ENCODE results near the gene TPCN1.

TPCN1 gene

GRCh38 chr12:113339540-113339939 lies 118.3 kb downstream of the TPCN1 start:
- DNase-seq (ENCODE audit: low read depth), result no peak

- DNase-seq (ENCODE audit: low read depth), result no peak
These were observed 118.8 kb downstream of the TPCN1 start for GRCh38 chr12:113340061-113340460.

GRCh38 chr12:113341535-113341934 lies 120.3 kb downstream of the TPCN1 start:
- no peak for DNase-seq (ENCODE audit: low read depth)

- DNase-seq (ENCODE audit: low read depth), result no peak
These were observed 124.1 kb downstream of the TPCN1 start for GRCh38 chr12:113345318-113345717.

GRCh38 chr12:113346353-113346752 lies 125.1 kb downstream of the TPCN1 start:
- no peak for DNase-seq (ENCODE audit: low read depth)

GRCh38 chr12:113347107-113347506 lies 125.8 kb downstream of the TPCN1 start:
- DNase-seq (ENCODE audit: low read depth), result no peak

- no peak for DNase-seq (ENCODE audit: low read depth)
These were observed 126.6 kb downstream of the TPCN1 start for GRCh38 chr12:113347892-113348291.

Data from HS-27A (cell line).